DOHH2 (cell line): ENCODE measurements around the gene PARP15.

Experiments
- H3F3A ChIP-seq: fragments of 200-600 bp; sonication (generic), shearing (Covaris generic); 2 replicates; pipeline ENCODE4 v1.6.0; 2016; ENCODE audit warnings: antibody characterized with exemption, mild to moderate bottlenecking; ENCODE audit not compliant: control insufficient read depth, insufficient read depth
- H3K27ac ChIP-seq: fragments of 200-600 bp; sonication (generic); 2 replicates; pipeline ENCODE4 v1.5.1; 2014; ENCODE audit warnings: low read depth, mild to moderate bottlenecking, low read length, moderate library complexity
- H3K27me3 ChIP-seq: fragments of 200-600 bp; sonication (generic); 2 replicates; pipeline ENCODE4 v1.6.1; 2014; ENCODE audit warnings: mild to moderate bottlenecking, low read length, mixed read lengths; ENCODE audit not compliant: control insufficient read depth
- H3K36me3 ChIP-seq: fragments of 200-600 bp; sonication (generic); 2 replicates; pipeline ENCODE4 v1.6.1; 2014; ENCODE audit warnings: mild to moderate bottlenecking, low read length, moderate library complexity, mixed read lengths; ENCODE audit not compliant: control insufficient read depth
- H3K4me1 ChIP-seq: fragments of 200-600 bp; sonication (generic); 2 replicates; pipeline ENCODE4 v1.6.1; 2014; ENCODE audit warnings: mild to moderate bottlenecking, low read length, mixed read lengths; ENCODE audit not compliant: control insufficient read depth
- H3K4me2 ChIP-seq: fragments of 200-600 bp; sonication (generic); 2 replicates; pipeline ENCODE4 v1.6.0; 2014; ENCODE audit warnings: mild to moderate bottlenecking, low read length, moderate library complexity
- H3K4me3 ChIP-seq: fragments of 200-600 bp; sonication (generic); 2 replicates; pipeline ENCODE4 v1.5.1; 2014; ENCODE audit warnings: mild to moderate bottlenecking, low read length, mixed read lengths
- H3K79me2 ChIP-seq: fragments of 200-600 bp; sonication (generic); 2 replicates; pipeline ENCODE4 v1.6.1; 2014; ENCODE audit warnings: mild to moderate bottlenecking, low read length, mixed read lengths; ENCODE audit not compliant: control insufficient read depth
- H3K9me2 ChIP-seq: fragments of 200-600 bp; sonication (generic); replicated peaks from 2 replicates; pipeline ENCODE4 v1.6.1; 2014; ENCODE audit warnings: mild to moderate bottlenecking, low read length, mixed read lengths; ENCODE audit not compliant: control insufficient read depth
- H3K9me3 ChIP-seq: fragments of 200-600 bp; sonication (generic); 2 replicates; pipeline ENCODE4 v1.6.1; 2014; ENCODE audit warnings: antibody characterized with exemption, low read length, mixed read lengths; ENCODE audit not compliant: control insufficient read depth, insufficient read depth
- H4K20me1 ChIP-seq: fragments of 200-600 bp; sonication (generic); 2 replicates; pipeline ENCODE4 v1.6.0; 2014; ENCODE audit warnings: low read depth, mild to moderate bottlenecking, antibody characterized with exemption, low read length, moderate library complexity; ENCODE audit not compliant: control insufficient read depth, insufficient read depth
- EZH2phosphoT487 ChIP-seq: fragments of 200-600 bp; sonication (generic); IDR thresholded peaks from 2 replicates; pipeline ENCODE4 v1.6.1; 2017; ENCODE audit warnings: borderline replicate concordance, mild to moderate bottlenecking, antibody characterized with exemption, low read length, moderate library complexity, mixed read lengths
- TF ChIP-seq, protein P1 (sequence below): fragments of 200-600 bp; sonication (generic); IDR thresholded peaks from one replicate; pipeline ENCODE4 v1.5.1; 2014; ENCODE audit warnings: antibody characterized with exemption, mild to moderate bottlenecking, low read depth, low read length; ENCODE audit not compliant: poor library complexity, severe bottlenecking

Gene PARP15

DNA sequence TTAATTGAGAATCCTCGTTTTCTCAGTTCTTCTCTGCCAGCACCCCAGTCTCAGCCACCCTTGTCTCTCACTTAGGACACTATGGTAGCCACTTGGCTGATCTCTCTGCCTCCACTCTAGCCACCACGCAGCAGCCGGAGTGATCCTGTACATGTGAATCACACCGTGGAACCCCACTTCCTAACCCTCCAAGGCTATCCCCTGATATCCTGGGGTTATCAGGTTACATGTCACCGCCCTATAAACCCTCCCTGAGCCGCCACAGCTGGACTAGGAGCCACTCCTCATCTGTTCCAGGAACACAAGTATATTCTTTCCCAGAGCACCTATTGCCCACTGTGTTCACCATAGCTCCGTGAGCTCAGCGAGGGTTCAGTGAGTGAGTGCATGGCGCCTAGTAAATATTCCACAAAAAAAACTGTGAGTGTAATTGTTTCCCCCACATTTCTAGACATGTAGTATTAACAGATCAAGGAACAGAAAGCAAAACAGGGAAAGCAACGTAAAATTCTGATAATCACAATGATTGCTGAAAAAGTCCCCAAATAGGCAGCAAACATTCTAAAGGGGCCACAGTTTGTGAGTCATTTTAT lies 102.5 kb downstream of the PARP15 start:
- Histone ChIP-seq H3K79me2 (no peaks in the 10 kb centered on the region), H3K36me3 (no peaks in the 10 kb centered on the region), H3K4me1 (peaks cover 52% of the 10 kb centered on the region), H4K20me1 (no peaks in the 10 kb centered on the region), H3K9me2 (no peaks in the 10 kb centered on the region), H3F3A (no peaks in the 10 kb centered on the region; the same call in none of the 2 replicates), H3K9me3 (no peaks in the 10 kb centered on the region; the same call in 1 of the 2 replicates), H3K4me2 (peak overlapping the region; percentile 93), H3K4me3 (peak overlapping the region; percentile 80), H3K27me3 (peaks cover 14% of the 10 kb centered on the region), H3K27ac (no peak overlapping the region)
- TF ChIP-seq, protein P1, sequence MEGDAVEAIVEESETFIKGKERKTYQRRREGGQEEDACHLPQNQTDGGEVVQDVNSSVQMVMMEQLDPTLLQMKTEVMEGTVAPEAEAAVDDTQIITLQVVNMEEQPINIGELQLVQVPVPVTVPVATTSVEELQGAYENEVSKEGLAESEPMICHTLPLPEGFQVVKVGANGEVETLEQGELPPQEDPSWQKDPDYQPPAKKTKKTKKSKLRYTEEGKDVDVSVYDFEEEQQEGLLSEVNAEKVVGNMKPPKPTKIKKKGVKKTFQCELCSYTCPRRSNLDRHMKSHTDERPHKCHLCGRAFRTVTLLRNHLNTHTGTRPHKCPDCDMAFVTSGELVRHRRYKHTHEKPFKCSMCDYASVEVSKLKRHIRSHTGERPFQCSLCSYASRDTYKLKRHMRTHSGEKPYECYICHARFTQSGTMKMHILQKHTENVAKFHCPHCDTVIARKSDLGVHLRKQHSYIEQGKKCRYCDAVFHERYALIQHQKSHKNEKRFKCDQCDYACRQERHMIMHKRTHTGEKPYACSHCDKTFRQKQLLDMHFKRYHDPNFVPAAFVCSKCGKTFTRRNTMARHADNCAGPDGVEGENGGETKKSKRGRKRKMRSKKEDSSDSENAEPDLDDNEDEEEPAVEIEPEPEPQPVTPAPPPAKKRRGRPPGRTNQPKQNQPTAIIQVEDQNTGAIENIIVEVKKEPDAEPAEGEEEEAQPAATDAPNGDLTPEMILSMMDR, result no peak
- no peak for TF ChIP-seq EZH2phosphoT487

DNA sequence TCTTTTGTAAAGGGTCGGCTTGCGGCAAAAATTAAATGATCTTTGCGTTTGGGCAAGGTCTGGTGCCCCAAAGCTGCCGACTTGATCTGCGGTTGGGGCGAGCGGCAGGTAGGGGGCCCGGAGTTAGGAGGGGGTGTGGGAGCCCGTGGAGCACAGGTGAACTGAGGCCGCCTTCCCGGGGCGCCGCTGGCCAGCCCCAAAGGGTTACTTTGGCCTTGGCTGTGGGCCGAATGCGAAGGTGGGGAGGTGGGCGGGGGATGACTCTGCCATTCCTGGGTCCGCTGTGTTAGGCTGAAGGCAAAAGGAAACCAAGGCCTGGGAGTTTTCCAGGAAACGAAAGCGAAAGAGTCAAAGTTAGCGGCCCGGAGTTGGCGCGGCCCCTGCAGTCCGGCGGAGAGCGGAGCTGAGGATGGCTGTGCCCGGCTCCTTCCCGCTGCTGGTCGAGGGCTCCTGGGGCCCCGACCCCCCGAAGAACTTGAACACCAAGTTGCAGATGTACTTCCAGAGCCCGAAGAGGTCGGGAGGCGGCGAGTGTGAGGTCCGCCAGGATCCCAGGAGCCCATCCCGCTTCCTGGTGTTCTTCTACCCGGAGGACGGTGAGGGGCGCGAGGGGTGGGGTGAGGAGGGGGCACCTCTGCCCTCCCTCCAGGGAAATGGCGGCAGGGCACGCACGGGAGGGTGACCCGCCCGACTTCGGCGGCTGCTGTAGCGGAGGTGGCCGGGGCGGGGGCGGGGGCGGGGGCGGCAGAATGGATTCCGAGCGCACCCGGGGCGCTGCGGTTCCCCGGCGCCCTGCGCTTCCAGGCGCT lies 103.2 kb downstream of the PARP15 start, which contains the start of gene PARP14:
PARP14 (plus strand) TSS at position 365 of the 809 bp plus-strand sequence; CDS start at position 410, 45 bp downstream.
- Histone ChIP-seq H3F3A (no peaks in the 10 kb centered on the region; the same call in none of the 2 replicates), H3K36me3 (no peaks in the 10 kb centered on the region), H3K79me2 (no peaks in the 10 kb centered on the region), H3K27me3 (peaks cover 14% of the 10 kb centered on the region), H3K4me1 (peaks cover 52% of the 10 kb centered on the region), H3K9me3 (no peaks in the 10 kb centered on the region), H3K27ac (no peak within 1 kb of the TSS), H4K20me1 (no peaks in the 10 kb centered on the region), H3K4me2 (peak within 1 kb of the TSS; percentile 93), H3K4me3 (peak within 1 kb of the TSS; percentile 80), H3K9me2 (no peaks in the 10 kb centered on the region)
- TF ChIP-seq EZH2phosphoT487, result no peak
- TF ChIP-seq, protein P1, result no peak

- Histone ChIP-seq H3K9me3 (no peaks in the 10 kb centered on the region), H3K4me2 (peak overlapping the region; percentile 93), H3K27me3 (peaks cover 14% of the 10 kb centered on the region), H3K36me3 (no peaks in the 10 kb centered on the region), H3F3A (no peaks in the 10 kb centered on the region; the same call in none of the 2 replicates), H3K4me1 (peaks cover 52% of the 10 kb centered on the region), H3K27ac (no peak overlapping the region), H3K79me2 (no peaks in the 10 kb centered on the region), H3K9me2 (no peaks in the 10 kb centered on the region), H3K4me3 (peak overlapping the region; percentile 80), H4K20me1 (no peaks in the 10 kb centered on the region)
- no peak for TF ChIP-seq EZH2phosphoT487
These were observed 104.0 kb downstream of the PARP15 start for GRCh38 chr3:122681284-122681973.
